Liver (tissue), 3 donors: ENCODE results near the gene LMOD2.

ENCODE experiments used
- CTCF ChIP-seq: fragments of 150-350 bp; IDR thresholded peaks from 2 replicates; pipeline ENCODE4 v1.5.1; 2017; ENCODE audit warnings: improper control_type of control experiment, low read depth, low read length; ENCODE audit not compliant: missing input control
- EGR1 ChIP-seq, 2 donors: IDR thresholded peaks; 2 replicates each; pipeline ENCODE4 v1.6.1; 2016 to 2018; ENCODE audit warnings: antibody characterized with exemption in 2 of 2, low read depth in 2 of 2
- GABPA ChIP-seq, 2 donors: IDR thresholded peaks in 1 of 2; conservative IDR thresholded peaks in 1 of 2; 2 replicates each; pipeline ENCODE4 v1.6.1; 2016; ENCODE audit warnings: antibody characterized with exemption in 2 of 2, mild to moderate bottlenecking in 1 of 2, moderate library complexity in 1 of 2
- JUND ChIP-seq, 2 donors: IDR thresholded peaks; 2 replicates each; pipeline ENCODE4 v1.6.1; 2016; ENCODE audit warnings: antibody characterized with exemption in 2 of 2
- MAX ChIP-seq: IDR thresholded peaks from 2 replicates; pipeline ENCODE4 v1.6.1; 2016; ENCODE audit warnings: antibody characterized with exemption
- RAD21 ChIP-seq, 2 donors: IDR thresholded peaks; 2 replicates each; pipeline ENCODE4 v1.6.1; 2016; ENCODE audit warnings: antibody characterized with exemption in 2 of 2, mild to moderate bottlenecking in 2 of 2
- REST ChIP-seq: IDR thresholded peaks from 2 replicates; pipeline ENCODE4 v1.6.1; 2016; ENCODE audit warnings: antibody characterized with exemption, mild to moderate bottlenecking
- SP1 ChIP-seq: IDR thresholded peaks from 2 replicates; pipeline ENCODE4 v1.6.1; 2018; ENCODE audit warnings: antibody characterized with exemption, mild to moderate bottlenecking
- TAF1 ChIP-seq: conservative IDR thresholded peaks from 2 replicates; pipeline ENCODE4 v1.6.1; 2016; ENCODE audit warnings: antibody characterized with exemption, mild to moderate bottlenecking
- donor health status: healthy.
- donor health status: healthy.

- TF ChIP-seq GABPA (IDR thresholded peaks at IDR 0.05 in 1 of 2, conservative IDR thresholded peaks at IDR 0.05 in 1 of 2) (no peak), TAF1 (no peak), RAD21 (IDR thresholded peaks at IDR 0.05) (peak; percentile 25 to 34), CTCF (no peak), REST (no peak), EGR1 (IDR thresholded peaks at IDR 0.05; ENCODE audit: low read depth in 2 of 2) (no peak), MAX (peak; percentile 45), JUND (IDR thresholded peaks at IDR 0.05) (peak; percentile 91 to 95), SP1 (peak; percentile 47)
Observed at GRCh38 chr7:123622660-123623386, 32.8 kb upstream of the LMOD2 start.
